Mesenteric fat pad (tissue), 1 donor: ENCODE measurements around the gene DNAAF2. TPM values are rescaled to one million over a fixed set of nuclear protein-coding genes. Genes with fewer than 3 reads are reported as not detected.
"Not testable (repeated sequence)": the region's sequence is repeated elsewhere in the genome, so short reads cannot be mapped to it uniquely, and the experiment has no call there.

Experiments
- DNase-seq: peaks from one replicate; pipeline ENCODE4 v3.0.0-alpha.2; 2020; ENCODE audit warnings: low spot score
- total RNA-seq: library from RNA; stranded (reverse); fragmentation: NEBNext Ultra II Directional; extraction: Animal tissue kit (Norgen Biotek cat#: 25700); gene quantifications from one replicate; pipeline ENCODE4 v1.2.1, GENCODE V29; 2021
- donor health status: DM: yes; HTN: yes; CAD: no.

The DNAAF2 gene
- total RNA-seq, 1 donor from 2014 or later: 7.5 TPM

DNA sequence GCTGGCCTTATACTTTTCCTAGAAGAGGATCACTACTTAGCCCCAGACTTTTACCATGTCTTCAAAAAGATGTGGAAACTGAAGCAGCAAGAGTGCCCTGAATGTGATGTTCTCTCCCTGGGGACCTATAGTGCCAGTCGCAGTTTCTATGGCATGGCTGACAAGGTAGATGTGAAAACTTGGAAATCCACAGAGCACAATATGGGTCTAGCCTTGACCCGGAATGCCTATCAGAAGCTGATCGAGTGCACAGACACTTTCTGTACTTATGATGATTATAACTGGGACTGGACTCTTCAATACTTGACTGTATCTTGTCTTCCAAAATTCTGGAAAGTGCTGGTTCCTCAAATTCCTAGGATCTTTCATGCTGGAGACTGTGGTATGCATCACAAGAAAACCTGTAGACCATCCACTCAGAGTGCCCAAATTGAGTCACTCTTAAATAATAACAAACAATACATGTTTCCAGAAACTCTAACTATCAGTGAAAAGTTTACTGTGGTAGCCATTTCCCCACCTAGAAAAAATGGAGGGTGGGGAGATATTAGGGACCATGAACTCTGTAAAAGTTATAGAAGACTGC, 12.9 kb downstream of the DNAAF2 start:
- DNase-seq: no peak

DNA sequence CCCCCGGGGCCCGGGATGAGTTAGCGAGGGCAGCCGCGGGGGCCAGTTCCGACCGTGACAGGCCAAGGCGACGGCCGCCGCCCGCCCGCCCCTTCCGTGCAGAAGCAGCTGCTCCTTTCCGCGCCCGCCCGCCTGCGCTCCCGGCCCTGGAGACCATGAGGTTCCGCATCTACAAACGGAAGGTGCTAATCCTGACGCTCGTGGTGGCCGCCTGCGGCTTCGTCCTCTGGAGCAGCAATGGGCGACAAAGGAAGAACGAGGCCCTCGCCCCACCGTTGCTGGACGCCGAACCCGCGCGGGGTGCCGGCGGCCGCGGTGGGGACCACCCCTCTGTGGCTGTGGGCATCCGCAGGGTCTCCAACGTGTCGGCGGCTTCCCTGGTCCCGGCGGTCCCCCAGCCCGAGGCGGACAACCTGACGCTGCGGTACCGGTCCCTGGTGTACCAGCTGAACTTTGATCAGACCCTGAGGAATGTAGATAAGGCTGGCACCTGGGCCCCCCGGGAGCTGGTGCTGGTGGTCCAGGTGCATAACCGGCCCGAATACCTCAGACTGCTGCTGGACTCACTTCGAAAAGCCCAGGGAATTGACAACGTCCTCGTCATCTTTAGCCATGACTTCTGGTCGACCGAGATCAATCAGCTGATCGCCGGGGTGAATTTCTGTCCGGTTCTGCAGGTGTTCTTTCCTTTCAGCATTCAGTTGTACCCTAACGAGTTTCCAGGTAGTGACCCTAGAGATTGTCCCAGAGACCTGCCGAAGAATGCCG, 13.7 kb downstream of the DNAAF2 start:
- DNase-seq: peak; percentile 93

DNA sequence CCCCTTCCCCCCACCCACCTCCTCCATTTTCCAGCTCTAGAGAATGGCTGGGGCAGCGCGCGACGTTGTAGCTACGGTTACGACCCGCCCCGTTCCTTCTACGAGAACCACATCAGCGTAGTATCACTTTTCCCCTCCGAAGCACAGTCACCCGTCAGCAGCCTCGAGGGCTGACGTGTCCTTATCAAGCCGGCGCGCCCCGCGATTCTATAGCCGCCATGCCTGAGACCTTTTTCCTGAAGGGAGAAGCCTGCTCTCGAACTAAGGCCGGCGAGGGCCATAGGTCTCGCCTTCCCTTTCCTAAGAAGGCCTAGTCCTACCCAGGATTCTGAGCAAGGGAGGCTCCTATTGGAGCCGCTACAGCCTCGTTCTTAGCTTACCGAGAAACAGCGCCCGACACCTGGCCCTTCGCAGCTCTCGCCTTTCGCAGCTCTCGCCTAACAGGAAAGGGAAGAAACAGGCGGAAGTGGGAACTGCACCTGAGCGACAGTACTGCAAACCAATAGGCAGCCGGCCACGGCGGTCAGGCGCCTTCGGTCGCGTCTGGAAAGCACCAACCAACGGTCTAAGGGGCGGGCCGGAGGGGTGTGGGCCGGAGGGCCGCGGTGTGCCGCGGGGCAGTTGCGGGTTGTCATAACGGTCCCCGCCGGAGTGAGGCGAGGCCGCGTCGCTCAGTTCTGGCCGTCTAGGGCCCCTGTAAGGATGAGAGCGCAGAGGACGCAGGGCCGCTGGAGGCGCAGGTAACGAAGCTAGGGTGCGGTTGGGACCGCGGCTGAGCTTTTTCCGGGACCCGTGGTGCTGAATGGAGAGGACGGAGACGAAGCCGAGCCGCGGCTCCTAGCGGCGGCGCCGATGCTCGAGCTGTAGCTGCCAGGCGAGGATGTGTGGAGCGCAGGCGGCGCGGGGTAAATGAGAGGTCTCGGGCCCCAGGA, 14.6 kb downstream of the DNAAF2 start, which contains the start of the genes MGAT2 and RPL36AL:
Gene MGAT2, plus strand, starts transcription at position 618 of the 932 bp plus-strand sequence. CDS start 470 bp downstream, outside the sequence.
Gene RPL36AL, minus strand, starts transcription at position 445 of the 932 bp plus-strand sequence. CDS start 1,522 bp downstream, outside the sequence.
- peak; percentile 100 for DNase-seq

DNA sequence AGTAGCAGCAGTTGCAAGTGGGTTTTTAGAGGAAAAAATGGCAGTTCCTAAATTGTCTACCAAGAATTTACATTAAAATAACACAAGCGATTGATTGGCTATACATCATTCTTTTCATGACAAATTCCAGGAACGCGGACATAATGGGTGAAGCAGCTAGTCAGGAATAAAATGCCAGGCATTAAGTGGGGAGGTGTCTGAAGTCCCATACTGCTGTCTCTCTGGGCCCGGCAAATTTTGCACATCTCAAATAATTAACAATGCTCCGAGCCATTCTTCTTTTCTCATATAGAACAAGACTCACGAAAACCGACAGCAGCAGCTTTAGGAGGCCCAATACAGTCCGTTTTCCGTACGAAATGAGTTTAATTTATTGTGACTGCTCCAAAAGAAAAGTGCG, 15.3 kb downstream of the DNAAF2 start:
- DNase-seq: no peak

DNA sequence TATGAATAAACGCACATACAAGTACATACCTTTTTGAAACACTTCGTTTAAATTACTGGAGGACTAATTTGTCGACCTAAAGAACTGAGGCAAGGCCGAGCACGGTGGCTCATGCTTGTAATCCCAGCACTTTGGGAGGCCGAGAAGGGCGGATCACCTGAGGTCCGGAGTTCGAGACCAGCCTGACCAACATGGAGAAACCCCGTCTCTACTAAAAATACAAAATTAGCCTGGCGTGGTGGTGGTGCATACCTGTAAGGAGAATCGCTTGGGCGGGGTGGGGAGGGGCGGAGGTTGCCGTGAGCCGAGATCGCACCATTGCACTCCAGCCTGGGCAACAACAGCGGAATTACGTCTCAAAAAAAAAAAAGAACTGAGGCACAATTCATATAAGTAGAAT, 15.8 kb downstream of the DNAAF2 start:
- DNase-seq: not testable (repeated sequence)

DNA sequence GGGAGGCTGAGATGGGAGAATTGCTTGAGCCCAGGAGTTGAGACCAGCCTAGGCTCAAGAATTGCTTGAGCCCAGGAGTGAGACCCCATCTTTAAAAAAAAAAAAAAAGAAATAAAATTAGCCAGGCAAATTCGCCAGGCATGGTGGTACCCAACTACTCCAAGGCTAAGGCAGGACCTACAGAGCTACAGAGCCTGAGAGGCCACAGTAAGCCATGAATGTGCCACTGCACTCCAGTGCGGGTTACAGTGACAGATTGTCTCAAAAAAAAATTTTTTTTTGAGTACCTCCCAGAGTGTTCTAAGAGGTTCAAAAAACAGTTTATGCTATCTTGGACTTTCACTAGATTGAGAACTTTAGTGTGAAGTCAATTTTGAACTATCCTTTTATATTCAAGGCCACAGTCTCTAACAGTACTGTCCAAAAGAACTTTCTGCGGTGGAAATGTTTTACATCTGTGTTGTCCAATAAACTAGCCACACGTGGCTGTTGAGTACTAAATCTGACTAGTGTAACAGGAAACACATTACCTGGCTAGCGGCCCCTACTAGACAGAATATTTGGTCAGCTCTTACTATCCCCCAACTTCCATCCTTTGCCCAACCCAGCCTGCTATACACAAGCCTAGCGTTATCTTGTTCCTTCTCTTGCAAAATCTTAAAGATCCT, 17.1 kb downstream of the DNAAF2 start:
- DNase-seq: no peak

DNA sequence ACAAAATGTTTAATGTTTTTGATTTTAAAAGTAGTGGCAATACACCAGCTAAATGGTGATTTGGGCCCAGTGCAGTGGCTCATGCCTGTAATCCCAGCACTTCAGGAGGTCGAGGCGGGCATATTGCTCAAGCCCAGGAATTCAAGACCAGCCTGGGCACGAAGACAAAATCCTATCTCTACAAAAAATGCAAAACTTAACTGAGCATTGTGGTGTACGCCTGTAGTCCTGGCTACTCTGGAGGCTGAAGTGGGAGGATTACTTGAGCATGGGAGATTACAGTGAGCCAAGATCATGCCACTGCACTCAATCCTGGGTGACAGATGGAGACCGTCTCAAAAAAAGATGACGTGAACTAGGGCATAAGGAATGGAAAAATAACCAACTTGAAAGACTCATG, 19.3 kb downstream of the DNAAF2 start:
- DNase-seq: no peak

DNA sequence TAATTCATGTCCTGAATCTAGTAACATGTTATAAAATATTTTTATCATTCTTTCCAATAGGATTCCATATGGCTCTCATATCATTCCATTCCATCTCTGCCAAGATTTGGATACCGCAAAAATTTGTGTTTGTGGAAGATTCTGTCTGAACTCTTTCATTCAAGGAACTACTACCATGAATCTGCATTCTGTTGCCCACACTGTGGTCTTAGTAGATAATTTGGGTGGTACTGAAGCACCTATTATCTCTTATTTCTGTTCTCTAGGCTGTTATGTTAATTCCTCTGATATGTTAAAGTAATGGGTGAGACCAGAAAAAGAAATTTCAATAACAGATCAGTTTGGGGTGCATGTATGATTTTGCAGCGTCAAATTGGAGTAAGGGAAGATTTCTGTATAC, 20.8 kb downstream of the DNAAF2 start:
- DNase-seq: no peak

DNA sequence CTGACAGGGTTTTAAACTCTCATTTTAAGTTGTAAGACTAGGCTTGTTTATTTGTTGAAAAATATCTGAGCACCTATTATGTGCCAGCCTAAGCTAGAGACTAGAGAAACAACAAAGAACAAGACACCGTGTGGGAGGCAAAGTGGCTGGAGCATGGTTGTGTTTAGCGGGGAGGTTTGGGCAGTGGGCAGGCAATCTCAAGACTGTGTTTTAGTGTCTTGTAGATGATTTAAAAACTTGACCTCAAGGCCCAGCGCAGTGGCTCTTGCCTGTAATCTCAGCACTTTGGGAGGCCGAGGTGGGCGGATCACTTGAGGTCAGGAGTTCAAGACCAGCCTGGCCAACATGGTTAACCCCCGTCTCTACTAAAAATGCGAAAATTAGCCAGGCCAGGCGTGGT, 22.4 kb downstream of the DNAAF2 start:
- DNase-seq: no peak

DNA sequence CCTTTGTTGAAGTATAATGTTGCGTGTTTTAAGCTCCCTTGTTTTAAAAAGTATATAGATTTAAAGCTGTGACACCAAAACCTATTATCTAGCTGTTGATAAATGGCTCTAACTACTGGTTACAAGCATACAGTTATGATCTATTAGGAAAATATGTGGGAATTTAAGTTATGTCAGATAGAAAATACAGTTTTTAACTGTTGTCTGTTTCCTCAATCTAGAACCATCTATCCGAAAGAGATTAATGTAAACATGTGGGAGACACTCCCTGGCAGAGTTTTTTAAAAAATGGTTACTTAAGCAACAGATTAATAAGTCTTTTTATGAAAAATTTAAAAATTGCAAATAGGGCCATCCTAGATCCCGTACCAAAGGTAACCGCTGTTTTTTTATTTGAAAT, 22.8 kb downstream of the DNAAF2 start:
- DNase-seq: no peak

DNA sequence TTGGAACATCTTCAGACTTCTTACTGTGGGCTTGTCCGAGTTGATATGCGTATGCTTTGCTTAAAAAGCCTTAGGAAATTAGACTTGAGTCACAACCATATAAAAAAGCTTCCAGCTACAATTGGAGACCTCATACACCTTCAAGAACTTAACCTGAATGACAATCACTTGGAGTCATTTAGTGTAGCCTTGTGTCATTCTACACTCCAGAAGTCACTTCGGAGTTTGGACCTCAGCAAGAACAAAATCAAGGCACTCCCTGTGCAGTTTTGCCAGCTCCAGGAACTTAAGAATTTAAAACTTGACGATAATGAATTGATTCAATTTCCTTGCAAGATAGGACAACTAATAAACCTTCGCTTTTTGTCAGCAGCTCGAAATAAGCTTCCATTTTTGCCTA, 27.5 kb downstream of the DNAAF2 start:
- no peak for DNase-seq

DNA sequence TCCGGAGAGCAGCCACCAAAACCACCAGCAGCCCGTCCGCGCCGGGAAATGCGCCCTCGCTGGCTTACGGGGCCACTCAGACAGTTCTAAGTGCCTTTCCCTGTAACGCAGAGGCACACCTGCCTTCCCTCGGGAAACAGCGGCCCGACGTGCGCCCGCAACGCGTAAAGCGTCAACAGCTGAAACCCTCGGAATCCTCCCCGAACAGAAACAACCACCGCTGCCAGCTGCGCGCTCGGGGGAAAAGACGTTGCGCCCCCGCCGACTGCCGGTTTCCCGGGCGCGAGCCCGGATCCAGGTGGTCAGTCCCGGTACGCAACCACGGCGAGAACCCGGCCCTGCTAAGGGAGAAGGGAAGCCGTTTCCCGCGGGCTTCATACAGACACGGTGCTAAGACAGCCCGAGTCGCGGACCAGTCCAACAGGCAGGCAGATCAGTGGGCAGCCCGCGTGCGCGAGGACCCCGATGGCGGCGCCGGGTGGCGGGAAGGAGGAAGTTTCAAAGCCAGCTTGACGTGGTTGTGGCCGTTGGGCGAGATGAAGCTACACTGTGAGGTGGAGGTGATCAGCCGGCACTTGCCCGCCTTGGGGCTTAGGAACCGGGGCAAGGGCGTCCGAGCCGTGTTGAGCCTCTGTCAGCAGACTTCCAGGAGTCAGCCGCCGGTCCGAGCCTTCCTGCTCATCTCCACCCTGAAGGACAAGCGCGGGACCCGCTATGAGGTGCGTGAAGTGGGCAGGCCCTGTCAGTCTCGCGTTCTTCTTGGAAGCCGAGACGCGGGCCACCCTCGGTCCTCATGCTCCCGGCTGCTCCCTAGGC, 36.4 kb downstream of the DNAAF2 start, which contains the start of gene LRR1:
Gene LRR1, plus strand, starts transcription at position 456 of the 816 bp plus-strand sequence. Its CDS starts 81 bp downstream, at position 537.
- peak; percentile 96 for DNase-seq

DNA sequence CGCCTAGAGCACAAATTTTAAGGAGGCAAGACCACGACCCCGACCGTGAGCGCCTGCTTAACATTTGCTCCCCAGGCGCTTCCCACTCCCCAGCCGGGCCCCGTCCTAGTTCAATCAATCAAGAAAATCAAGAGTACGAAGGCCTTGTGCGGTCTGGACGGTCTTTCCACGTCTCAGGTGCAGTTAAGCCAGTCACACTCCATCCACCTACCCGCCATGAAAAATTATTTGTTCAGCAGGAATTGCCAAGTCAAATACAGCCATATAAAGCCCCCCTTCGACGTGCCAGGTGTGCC, 36.9 kb downstream of the DNAAF2 start:
- no peak for DNase-seq

DNA sequence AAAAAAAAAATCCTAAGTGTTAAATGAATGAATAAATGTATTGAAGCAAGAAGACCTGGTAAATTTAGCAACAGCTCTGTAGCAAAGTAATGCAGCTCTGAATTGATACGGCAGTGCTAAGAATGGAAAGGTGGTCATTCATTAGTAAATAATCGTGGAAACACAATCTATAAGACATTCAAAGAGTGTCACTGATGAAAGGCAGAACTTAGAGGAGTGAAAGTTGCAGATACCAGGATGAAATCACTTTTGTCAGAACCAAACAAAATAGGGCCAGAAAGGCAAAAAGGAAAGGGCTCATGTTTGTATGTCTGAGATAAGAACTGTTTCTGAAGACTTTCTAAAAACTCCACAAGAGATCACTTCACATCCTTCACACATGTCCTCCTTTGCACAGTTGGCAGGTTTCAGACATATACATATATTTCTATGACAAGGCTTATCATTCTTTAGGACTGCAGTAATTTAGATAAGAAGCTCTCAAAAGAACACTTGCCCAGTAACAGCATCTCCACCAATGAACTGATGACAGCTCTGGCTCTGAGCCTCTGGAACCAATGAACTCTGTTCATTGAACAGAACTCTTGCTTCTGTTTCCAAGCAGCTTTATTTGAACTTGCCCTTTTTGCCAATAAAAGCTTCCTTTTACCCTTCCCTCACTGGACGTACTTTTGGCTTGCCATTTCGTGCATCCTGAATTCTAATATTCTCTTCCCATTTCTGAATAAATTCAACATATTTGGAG, 40.5 kb downstream of the DNAAF2 start:
- no peak for DNase-seq

DNA sequence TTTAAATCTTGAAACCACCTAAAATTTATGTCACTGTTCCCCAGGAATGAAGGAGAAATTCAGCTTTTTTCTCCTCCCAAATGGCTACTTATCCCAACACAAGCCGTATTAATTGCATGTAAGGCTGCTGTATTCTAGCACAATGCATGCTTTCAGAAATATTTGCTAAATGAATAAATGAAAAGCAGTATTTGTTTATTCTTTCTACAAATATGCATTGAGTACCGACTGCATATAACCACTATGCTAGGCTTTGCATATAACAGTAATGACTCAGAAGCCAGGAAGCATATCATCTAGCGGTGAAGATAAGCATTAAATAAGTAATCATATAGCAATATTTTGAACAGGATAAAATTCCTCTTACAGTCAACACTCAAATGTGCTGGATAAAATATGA, 42.0 kb downstream of the DNAAF2 start:
- no peak for DNase-seq

DNA sequence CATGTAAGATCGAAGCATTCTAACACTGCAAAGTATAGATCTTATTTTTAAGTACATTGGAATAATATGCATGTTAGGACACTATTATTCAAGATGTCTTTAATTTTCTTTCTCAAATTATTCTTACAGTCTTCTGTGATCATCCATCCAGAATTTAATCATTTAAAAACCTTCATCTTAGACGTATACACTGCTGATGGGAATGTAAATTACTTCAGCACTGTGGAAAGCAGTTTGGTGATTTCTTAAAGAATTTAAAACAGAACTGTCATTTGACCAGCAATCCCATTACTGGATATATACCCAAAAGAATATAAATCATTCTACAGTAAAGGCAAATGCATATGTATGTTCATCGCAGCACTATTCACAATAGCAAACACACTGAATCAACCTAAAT, 45.7 kb downstream of the DNAAF2 start:
- no peak for DNase-seq

DNA sequence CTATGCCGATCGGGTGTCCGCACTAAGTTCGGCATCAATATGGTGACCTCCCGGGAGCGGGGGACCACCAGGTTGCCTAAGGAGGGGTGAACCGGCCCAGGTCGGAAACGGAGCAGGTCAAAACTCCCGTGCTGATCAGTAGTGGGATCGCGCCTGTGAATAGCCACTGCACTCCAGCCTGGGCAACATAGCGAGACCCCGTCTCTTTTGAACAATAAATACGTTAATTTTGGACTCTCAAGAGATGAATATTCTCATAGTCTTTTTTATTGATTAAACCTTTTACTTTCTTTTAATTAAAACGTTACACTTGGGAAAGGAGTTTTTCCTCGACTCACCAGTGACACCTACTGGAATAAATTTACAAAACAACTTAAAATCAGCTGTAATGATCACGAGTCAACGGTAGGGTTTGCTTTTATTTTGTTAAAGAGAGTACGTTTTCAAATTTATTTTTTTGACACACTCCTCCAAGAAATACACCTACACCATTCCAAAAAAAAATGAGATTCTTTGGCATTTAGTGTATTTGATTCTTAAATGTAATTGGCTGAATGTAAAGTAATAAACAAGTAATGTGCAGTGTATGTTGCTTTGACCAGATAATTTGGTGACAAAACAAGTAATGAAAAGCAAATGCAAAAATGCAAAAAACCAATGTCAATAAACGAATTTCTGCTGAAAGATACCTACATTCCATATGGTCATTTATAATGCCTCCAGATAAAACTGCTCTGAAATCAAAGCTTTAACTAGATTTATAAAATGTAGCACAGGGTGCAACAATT, 48.2 kb downstream of the DNAAF2 start:
- no peak for DNase-seq

DNA sequence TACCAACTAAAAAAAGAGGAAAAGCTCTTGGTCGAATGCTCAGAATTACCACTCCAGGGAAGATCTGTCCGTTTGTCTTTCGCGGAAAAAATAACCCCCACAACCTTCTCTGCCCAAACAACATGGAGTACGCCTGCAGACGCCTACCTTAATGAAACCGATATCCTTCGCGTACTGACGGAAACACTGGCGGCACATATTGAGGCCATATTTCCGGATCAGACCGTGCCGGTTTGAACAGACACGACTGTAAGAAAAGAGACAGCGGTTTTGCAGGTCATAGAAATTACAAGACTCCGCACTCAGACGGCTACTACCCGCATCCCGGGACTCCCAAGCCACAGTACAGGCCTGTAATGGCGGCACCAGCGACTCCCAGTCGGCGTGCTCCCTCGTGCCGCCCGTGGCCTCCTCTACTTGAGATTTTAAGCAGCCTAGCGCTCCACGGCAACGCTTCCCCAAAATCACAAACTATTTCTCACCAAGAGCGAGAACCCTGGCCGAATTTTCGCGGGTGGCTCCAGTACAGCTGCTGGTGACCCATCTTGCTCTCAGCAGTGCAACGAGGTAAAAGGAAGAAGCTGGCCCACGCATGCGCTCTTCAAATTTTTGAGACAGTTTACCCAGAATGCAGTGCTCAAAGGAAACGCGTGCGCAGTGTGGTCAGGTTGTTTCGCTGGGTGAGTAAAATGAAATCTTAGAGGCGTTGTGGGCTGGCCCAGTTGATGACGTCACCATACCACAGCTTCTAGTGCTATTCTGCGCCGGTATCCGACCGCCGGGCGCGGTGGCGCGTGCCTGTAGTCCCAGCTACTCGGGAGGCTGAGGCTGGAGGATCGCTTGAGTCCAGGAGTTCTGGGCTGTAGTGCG, 49.0 kb downstream of the DNAAF2 start, which contains the start of gene RPS29:
Gene RPS29, minus strand, starts transcription at position 578 of the 870 bp plus-strand sequence. Its CDS starts 34 bp downstream, at position 544.
- peak; percentile 98 for DNase-seq
